PFSK-1 (cell line): ENCODE measurements around the gene DYNC1LI2.

ENCODE experiments used
- FOXP2 ChIP-seq: optimal IDR thresholded peaks from 2 replicates; pipeline ENCODE3; 2011; ENCODE audit warnings: borderline replicate concordance, control low read depth, inconsistent platforms; ENCODE audit not compliant: insufficient read depth; ENCODE audit errors: extremely low read length, extremely low read depth
- POLR2AphosphoS5 ChIP-seq: IDR thresholded peaks from 2 replicates; pipeline ENCODE4 v1.6.1; 2012; ENCODE audit warnings: low read depth, mild to moderate bottlenecking, control low read depth, low read length, moderate library complexity
- REST ChIP-seq, 2 experiments: IDR thresholded peaks; 2 replicates each; pipeline versions ENCODE4 v1.6.1 to v1.8.0; 2011 to 2012; ENCODE audit warnings: low read depth in 2 of 2, low read length in 2 of 2, control low read depth in 1 of 2, inconsistent platforms in 1 of 2, mild to moderate bottlenecking in 1 of 2, moderate library complexity in 1 of 2; ENCODE audit not compliant: insufficient read depth in 1 of 2
- SIN3A ChIP-seq: IDR thresholded peaks from 2 replicates; pipeline ENCODE4 v1.6.1; 2012; ENCODE audit warnings: mild to moderate bottlenecking, low read length, moderate library complexity, borderline replicate concordance; ENCODE audit not compliant: insufficient read depth
- TAF1 ChIP-seq: IDR thresholded peaks from 2 replicates; pipeline ENCODE4 v1.6.1; 2012; ENCODE audit warnings: low read length, control low read depth, borderline replicate concordance; ENCODE audit not compliant: insufficient read depth

DYNC1LI2 gene

DNA sequence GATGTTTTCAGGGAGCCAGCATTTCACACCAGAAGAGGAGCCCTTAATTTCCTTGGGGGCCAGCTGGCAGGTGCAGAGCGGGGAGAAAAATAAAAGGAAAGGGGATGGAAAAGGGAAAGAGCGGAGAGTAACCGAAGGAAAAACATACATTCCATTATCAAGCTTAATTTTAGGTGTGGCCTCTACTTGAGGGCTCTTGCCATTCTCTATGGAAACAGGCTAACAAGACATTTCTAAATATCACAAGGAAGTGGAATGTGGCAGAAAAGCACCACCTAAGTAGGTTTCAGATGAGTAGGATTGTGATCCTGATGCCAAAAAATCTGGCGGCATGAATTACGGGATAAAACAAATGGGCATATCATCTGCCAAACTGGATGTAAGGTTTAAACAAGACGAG, 970 bp upstream of the DYNC1LI2 start:
- TF ChIP-seq SIN3A: no peak
- no peak for TF ChIP-seq POLR2AphosphoS5
- TF ChIP-seq TAF1: no peak
- TF ChIP-seq REST (IDR thresholded peaks at IDR 0.05; ENCODE audit: insufficient read depth in 1 of 2, low read depth in 2 of 2, low read length in 2 of 2): no peak
- TF ChIP-seq FOXP2: no peak

DNA sequence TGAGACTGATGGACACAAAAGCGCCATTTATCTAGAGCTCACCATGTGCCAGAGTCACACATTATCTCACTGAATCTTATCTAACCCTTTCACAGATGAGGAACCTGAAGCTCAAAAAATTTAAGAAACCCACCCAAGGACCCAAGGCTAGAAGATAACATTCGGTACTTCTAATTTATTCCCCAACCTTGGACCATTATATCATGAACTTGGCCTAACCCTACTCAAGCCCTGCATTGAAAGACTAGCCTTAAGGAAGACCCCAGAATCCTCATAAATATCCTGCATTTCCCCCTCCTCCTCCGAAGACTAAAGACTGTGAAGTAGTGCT, 548 bp upstream of the DYNC1LI2 start:
- no peak for TF ChIP-seq SIN3A
- no peak for TF ChIP-seq TAF1
- TF ChIP-seq REST (IDR thresholded peaks at IDR 0.05; ENCODE audit: insufficient read depth in 1 of 2, low read depth in 2 of 2, low read length in 2 of 2): no peak
- TF ChIP-seq FOXP2: no peak
- no peak for TF ChIP-seq POLR2AphosphoS5

- TF ChIP-seq SIN3A (no peak), REST (IDR thresholded peaks at IDR 0.05; ENCODE audit: insufficient read depth in 1 of 2, low read depth in 2 of 2, low read length in 2 of 2) (no peak), POLR2AphosphoS5 (no peak), TAF1 (no peak), FOXP2 (no peak)
Measured at GRCh38 chr16:66751053-66751302, 431 bp downstream of the DYNC1LI2 start.

DNA sequence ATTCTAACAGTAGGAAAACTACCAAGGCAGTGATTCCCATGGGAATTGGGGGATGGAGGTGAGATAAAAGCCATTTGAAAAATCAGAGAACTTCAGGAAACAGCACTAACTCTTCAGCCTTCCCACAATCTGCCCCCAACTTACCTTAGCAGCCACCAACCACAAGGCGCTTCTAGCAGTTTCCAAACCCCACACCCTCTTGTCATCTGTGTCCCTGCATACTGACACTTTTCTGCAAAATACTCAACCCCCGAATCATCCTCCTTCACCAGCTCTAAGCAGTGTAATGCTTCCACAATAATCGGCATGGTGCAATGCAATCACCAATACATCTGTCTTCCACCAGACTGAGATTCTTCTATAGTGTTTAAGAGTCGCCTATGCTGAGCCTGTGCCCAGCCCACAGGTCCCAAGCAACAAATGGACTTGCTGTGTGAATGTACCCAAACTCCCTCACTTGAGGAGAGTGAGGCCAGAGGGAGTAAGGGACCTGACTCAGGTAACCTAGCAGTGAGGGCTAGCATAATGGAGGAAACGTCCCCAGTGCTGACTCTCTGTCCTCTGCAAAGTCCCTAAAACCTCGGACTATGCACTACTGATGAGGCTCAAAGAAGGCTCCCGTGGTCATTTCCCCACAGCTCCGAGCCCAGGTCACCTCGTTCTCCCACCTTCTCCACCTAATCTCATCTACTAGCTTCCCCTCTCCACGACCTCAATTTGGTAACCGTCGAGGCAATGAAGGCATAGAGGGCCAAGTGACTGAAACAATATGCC, 943 bp downstream of the DYNC1LI2 start:
- TF ChIP-seq FOXP2 (no peak), SIN3A (no peak), TAF1 (no peak), POLR2AphosphoS5 (no peak), REST (IDR thresholded peaks at IDR 0.05; ENCODE audit: insufficient read depth in 1 of 2, low read depth in 2 of 2, low read length in 2 of 2) (no peak)

DNA sequence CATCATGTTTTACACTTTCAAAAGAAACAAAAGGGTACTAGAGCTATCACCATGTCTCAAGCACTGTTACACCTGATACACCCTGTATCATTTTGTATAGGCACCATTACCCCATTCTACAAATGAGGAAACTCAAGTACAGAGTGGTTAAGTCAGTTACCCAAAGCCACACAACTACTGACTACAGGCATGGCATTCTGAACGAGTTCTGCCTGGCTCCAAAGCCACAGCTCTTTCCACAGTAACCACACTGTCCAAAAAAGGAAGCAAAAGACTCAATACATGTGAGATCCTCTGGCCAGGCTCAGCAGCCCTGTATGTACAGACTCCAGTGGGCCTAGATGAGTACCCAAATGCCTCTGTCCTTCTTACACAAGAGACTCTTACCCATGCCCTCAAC, 4.7 kb downstream of the DYNC1LI2 start:
- TF ChIP-seq POLR2AphosphoS5: no peak
- no peak for TF ChIP-seq FOXP2
- TF ChIP-seq TAF1: no peak
- no peak for TF ChIP-seq REST (IDR thresholded peaks at IDR 0.05; ENCODE audit: insufficient read depth in 1 of 2, low read depth in 2 of 2, low read length in 2 of 2)
- no peak for TF ChIP-seq SIN3A
